GM21825 (cell line): Measurements from ENCODE around the gene EEF1AKMT2.
A peak's percentile ranks its signal among the peaks of the same experiment; 100 is the strongest.

Source experiments
- ATAC-seq: cut with Tn5 transposase; IDR thresholded peaks from one replicate; pipeline ENCODE4 v1.9.1; 2021; ENCODE audit warnings: mild to moderate bottlenecking, moderate library complexity; ENCODE audit not compliant: unreplicated experiment

The EEF1AKMT2 gene

DNA sequence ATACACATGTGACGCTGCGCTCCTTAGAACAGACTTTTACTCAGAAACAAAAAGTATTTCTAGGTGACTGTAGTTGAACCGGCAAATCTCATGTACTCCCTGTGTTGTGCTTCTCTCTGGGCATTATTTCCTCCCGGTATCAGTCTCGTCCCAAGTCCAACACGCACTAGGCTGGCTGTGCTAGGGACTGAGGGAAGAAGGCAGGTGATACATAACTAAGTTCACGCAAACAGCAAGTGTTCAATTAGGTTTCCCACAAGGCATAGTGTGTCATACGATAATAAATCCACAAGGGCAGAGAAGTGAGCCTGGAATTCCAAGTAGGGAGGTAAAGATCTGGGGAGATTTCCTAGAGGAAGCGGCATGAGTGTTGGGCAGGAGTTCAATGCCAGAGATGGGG lies 67.9 kb downstream of the EEF1AKMT2 start:
- ATAC-seq, result no peak

DNA sequence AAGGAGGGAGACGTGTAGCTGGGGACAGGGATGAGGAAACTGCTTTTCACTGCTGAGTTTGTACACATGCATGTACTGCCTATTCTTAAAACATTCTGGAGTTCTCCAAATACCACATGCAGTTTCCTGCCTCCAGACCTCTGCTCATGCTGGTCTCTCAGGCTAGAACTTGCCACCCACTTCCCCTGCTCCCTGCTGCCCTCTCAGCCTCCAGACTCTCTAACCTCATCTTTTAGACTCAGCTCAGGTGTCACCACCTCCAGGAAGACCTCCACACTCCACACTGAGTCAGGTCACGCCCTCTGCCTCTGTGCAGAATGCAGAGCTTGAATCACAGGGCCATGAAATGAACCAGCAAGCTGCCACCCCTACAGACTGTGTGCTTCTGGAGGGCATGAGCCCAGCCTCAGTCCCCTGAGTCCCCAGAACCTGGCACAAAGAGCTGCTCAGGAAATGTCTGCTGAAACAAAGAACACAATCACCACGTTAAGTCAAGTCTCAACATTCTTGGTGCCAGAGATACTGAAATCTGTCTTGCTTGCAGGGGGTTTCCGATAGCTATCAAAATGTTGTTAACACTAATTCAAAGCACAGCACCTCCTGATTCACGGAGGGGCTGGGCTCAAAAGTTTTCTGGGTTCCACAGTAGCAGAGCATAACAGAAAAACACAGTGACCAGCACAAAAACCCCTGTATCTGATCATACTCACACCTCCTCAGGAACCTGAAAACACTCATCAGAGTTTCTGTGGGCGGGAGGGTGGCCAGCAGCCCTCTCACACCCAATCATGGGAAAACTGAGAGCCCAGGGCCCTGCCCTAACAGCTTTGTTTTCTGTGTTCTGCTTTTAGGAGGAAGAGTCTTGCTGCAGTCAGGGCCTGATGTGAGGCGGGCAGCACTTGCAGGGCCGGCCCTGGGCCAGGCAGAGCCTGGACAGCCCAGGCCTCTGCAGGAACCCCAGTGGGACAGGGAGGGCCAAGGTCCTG lies 68.6 kb downstream of the EEF1AKMT2 start:
- peak; percentile 60 for ATAC-seq

GRCh38 chr10:124721330-124722045 lies 70.2 kb downstream of the EEF1AKMT2 start:
- ATAC-seq, result no peak

DNA sequence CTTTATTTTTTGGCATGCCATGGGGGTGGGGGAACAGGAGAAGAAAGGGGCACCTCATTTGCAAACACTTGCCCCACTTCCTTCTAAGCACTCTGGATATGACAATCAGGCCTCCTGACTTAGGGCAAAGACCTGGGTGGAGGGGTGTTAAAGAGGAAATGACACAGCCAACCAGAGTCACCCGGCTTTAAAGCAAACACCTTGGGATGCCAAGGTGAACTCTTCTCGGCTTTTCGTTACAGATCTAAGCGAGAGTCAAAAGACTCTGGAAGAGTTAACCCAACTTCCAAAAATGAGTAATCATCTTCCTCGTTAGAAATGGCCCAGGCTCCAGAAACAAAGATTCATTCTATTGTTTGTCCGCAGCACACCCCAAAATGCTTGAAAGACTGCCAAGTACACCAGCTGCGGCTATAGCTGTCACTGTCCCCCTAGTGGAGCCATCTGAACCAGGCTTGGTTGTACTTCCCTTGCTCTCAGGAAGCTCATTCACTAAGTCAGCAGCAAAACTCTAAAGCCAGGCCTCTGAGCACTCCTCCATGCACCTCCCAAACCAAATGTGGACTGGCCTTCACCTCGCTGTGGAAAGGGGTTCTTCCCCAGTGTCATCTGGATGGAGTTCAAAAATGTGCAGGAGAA lies 72.4 kb downstream of the EEF1AKMT2 start:
- peak; percentile 45 for ATAC-seq

DNA sequence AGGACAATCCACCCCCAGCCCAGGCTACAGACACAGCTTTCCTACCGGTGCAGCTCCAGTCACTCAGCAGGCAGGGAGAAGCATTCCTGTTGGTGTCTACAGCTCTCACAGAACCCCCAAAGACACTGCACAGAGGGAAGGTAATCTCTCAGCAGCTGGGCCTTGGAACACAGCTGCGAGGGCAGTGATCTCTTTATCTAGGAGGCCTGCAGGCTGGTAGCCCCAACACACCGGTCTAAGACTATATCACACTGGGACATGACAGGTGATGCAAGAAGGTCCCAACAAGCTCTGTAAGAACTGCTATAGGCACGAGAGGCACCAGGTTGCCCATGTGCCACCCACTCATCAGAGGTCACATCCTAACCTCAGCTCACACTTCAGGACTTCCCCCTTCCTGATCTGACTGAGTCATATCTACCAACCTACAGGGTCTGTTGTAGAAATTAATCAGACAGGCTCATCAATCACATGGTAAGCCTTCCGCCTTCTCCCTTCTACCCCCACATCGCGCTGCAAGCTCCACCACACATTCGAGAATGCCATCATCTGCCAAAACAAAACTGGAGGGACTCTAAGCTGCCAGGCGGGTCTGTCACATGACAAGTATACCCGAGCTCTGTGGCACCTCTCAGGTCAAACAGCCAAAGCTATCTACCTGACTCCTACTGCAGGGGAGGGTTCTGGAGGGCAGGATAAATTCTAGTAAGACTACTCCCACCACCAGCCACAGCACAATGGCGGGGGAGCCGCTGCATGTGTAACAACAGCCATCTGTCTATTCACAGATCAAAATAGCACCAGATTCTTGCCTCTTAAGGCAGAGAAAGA lies 73.6 kb downstream of the EEF1AKMT2 start:
- peak; percentile 53 for ATAC-seq

- ATAC-seq, result no peak
Measured at GRCh38 chr10:124717041-124717757, 74.5 kb downstream of the EEF1AKMT2 start.

- no peak for ATAC-seq
Measured at GRCh38 chr10:124716369-124716768, 75.3 kb downstream of the EEF1AKMT2 start.

GRCh38 chr10:124715439-124715838 lies 76.2 kb downstream of the EEF1AKMT2 start:
- no peak for ATAC-seq

- no peak for ATAC-seq
Measured at GRCh38 chr10:124713679-124714255, 77.9 kb downstream of the EEF1AKMT2 start.

GRCh38 chr10:124712704-124713407 lies 78.8 kb downstream of the EEF1AKMT2 start:
- no peak for ATAC-seq

- ATAC-seq, result no peak
Measured at GRCh38 chr10:124711145-124711544, 80.5 kb downstream of the EEF1AKMT2 start.

- no peak for ATAC-seq
Measured at GRCh38 chr10:124710266-124710881, 81.3 kb downstream of the EEF1AKMT2 start.

DNA sequence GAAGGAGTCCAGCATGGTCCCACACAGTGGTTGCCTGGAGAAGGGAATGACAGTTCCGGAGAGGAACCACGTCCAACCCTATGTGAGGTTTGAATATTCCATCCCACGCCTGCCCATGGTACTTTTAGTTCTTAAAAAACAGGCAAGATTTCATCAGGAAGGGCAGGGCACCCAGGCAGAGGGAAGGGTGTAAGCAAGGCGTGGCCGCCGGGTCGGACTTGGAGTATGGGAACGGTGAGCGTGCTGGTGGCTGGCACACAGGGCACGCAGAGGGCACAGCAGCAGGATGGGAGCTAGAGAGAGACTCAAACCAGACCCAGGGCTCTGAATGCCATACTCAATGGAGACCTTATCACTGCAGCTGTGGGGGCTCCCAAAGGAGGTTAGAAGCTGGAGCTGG lies 81.8 kb downstream of the EEF1AKMT2 start:
- ATAC-seq, result no peak

DNA sequence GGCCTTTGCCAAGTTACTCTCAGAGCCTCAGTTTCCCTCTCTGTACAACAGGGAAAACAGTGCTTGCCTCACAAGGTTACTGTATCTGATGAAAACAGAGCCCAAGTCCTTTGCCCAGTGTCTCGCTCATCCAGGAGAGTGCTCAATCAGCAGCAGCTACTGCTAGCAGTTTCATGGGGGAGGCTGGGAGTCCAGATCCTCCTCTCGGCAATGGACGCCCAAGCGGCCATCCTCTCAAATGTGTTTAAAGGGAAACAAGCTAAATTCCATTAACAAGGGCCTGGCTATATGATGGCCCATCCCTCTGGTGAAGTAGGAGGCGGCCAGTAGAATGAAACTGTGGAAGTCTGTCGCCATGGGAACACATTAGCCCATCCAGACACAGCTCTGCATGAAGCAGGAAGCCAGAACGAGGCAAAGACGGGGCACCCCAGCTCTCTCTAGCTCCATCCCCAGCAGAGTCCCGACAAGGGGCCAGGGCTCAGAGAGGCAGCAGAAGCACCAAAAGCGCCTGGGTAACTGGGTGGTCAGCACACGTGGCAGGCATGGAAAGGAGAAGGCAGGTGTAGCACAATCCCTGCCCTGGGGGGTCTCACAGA lies 82.7 kb downstream of the EEF1AKMT2 start:
- no peak for ATAC-seq

GRCh38 chr10:124708246-124708779 lies 83.4 kb downstream of the EEF1AKMT2 start:
- no peak for ATAC-seq
